Hematopoietic multipotent progenitor cell (in vitro differentiated cells): ENCODE results near the gene GATA1. TPM values are rescaled to one million over a fixed set of nuclear protein-coding genes. Genes with fewer than 3 reads are reported as not detected.

Experiments
- DNase-seq, 3 donors: peaks; one replicate each; pipeline ENCODE4 v3.0.0-alpha.2; 2011 to 2015; ENCODE audit warnings: low read depth in 2 of 3, low spot score in 2 of 3
- small RNA-seq: library from RNA; depleted of rRNA; stranded (forward); fragments of <200 nt; gene quantifications from one replicate; pipeline ENCODE3, GENCODE V24; 2012
- total RNA-seq: library from RNA; depleted of rRNA; stranded (reverse); fragments of >200 nt; gene quantifications from one replicate; pipeline ENCODE4 v1.2.3, GENCODE V29; 2012

GATA1 gene
- total RNA-seq, 1 donor = 32.6 TPM

GRCh38 chrX:48839686-48840085 is 53.3 kb downstream of the GATA1 start:
- DNase-seq = no peak

Small RNA genes lying within 50 kb of the gene (small RNA-seq; reads per million reads assigned to genes)
- gene RNU6-29P = not detected

Other genes with a start within 250 kb of the GATA1 start
- gene TBC1D25, start 246.9 kb upstream of the GATA1 start, total RNA-seq = 19.7 TPM
- 238 TPM for gene RBM3, start 212.1 kb upstream of the GATA1 start, total RNA-seq
- 235 TPM for gene WDR13, start 189.1 kb upstream of the GATA1 start, total RNA-seq
- 52.0 TPM for gene WAS, start 102.8 kb upstream of the GATA1 start, total RNA-seq
- gene SUV39H1, start 89.9 kb upstream of the GATA1 start, total RNA-seq = 17.0 TPM
- gene GLOD5, start 24.8 kb upstream of the GATA1 start, total RNA-seq = 0.27 TPM
- 133 TPM for gene HDAC6, start 15.5 kb downstream of the GATA1 start, total RNA-seq
- 0.27 TPM for gene ERAS, start 39.9 kb downstream of the GATA1 start, total RNA-seq
- 1.1 TPM for gene PCSK1N, start 49.0 kb downstream of the GATA1 start, total RNA-seq
- gene TIMM17B, start 111.2 kb downstream of the GATA1 start, total RNA-seq = 37.2 TPM
- gene PQBP1, start 111.3 kb downstream of the GATA1 start, total RNA-seq = 89.9 TPM
- 14.3 TPM for gene SLC35A2, start 125.1 kb downstream of the GATA1 start, total RNA-seq
- 142 TPM for gene PIM2, start 132.4 kb downstream of the GATA1 start, total RNA-seq
- gene OTUD5, start 171.0 kb downstream of the GATA1 start, total RNA-seq = 55.5 TPM
- 3.0 TPM for gene KCND1, start 185.3 kb downstream of the GATA1 start, total RNA-seq
- gene GRIPAP1, start 215.7 kb downstream of the GATA1 start, total RNA-seq = 24.2 TPM